ENCODE measurements around the gene FAS. TPM values are rescaled to one million over a fixed set of nuclear protein-coding genes. Genes with fewer than 3 reads are reported as not detected.

The FAS gene
- total RNA-seq, 4 donors from 2014 or later, result 9.4 to 34.1 (median 17.4) TPM

- no peak for DNase-seq
- WGBS, 2 donors, result 66 to 72% methylated on average over 4 of the region's 4 CpGs
- intact Hi-C loops (cut with DNase I), result loop anchor here (10.0 kb wide), 1 partner anchor 146 kb away; no protein-coding TSS in a partner anchor
- H3K4me3 ChIP-seq (replicated peaks in 1 of 3), result no peak overlapping the region
- no peaks in the 10 kb centered on the region for H3K36me3 ChIP-seq
- no peaks in the 10 kb centered on the region for H3K27me3 ChIP-seq
- no peaks in the 10 kb centered on the region for H3K4me1 ChIP-seq
- no peak for TF ChIP-seq CTCF (IDR thresholded peaks at IDR 0.05)
- TF ChIP-seq POLR2A (IDR thresholded peaks at IDR 0.05), result no peak
- peak overlapping the region in 2 of 3 donors; percentile 7 to 55 for H3K27ac ChIP-seq
- H3K9me3 ChIP-seq, result no peaks in the 10 kb centered on the region
Observed at GRCh38 chr10:88980800-88981199, 9.8 kb upstream of the FAS start.

- intact Hi-C loops (cut with DNase I), result loop anchor here (10.0 kb wide), 1 partner anchor 147 kb away; no protein-coding TSS in a partner anchor
- Histone ChIP-seq H3K4me3 (replicated peaks in 1 of 3) (no peak overlapping the region), H3K4me1 (no peaks in the 10 kb centered on the region), H3K27ac (peak overlapping the region in 2 of 3 donors; percentile 12 to 55), H3K9me3 (no peaks in the 10 kb centered on the region), H3K36me3 (no peaks in the 10 kb centered on the region), H3K27me3 (no peaks in the 10 kb centered on the region)
- DNase-seq, result no peak
- TF ChIP-seq POLR2A (IDR thresholded peaks at IDR 0.05) (no peak), CTCF (IDR thresholded peaks at IDR 0.05) (no peak)
- 84% methylated on average over 5 of the region's 5 CpGs for WGBS, 2 donors
Observed at GRCh38 chr10:88981435-88981834, 9.2 kb upstream of the FAS start.

- no peaks in the 10 kb centered on the region for H3K4me1 ChIP-seq
- H3K4me3 ChIP-seq (replicated peaks in 1 of 3), result no peak overlapping the region
- DNase-seq, result no peak
- peak overlapping the region in 2 of 3 donors; percentile 12 to 26 for H3K27ac ChIP-seq
- H3K27me3 ChIP-seq, result no peaks in the 10 kb centered on the region
- WGBS, 2 donors, result 82 to 85% methylated on average over 2 of the region's 2 CpGs
- no peaks in the 10 kb centered on the region for H3K36me3 ChIP-seq
- no peaks in the 10 kb centered on the region for H3K9me3 ChIP-seq
- intact Hi-C loops (cut with DNase I), result loop anchor here (10.0 kb wide), 1 partner anchor 148 kb away; no protein-coding TSS in a partner anchor
- TF ChIP-seq POLR2A (IDR thresholded peaks at IDR 0.05) (no peak), CTCF (IDR thresholded peaks at IDR 0.05) (no peak)
Observed at GRCh38 chr10:88982366-88982765, 8.2 kb upstream of the FAS start.

- WGBS, 2 donors, result 79 to 84% methylated on average over 2 of the region's 2 CpGs
- no peak overlapping the region for H3K4me3 ChIP-seq (replicated peaks in 1 of 3)
- H3K27ac ChIP-seq, result no peak overlapping the region
- intact Hi-C loops (cut with DNase I), result loop anchor here (10.0 kb wide), 1 partner anchor 148 kb away; no protein-coding TSS in a partner anchor
- no peaks in the 10 kb centered on the region for H3K36me3 ChIP-seq
- no peaks in the 10 kb centered on the region for H3K4me1 ChIP-seq
- no peak for DNase-seq
- TF ChIP-seq CTCF (IDR thresholded peaks at IDR 0.05), result no peak
- no peak for TF ChIP-seq POLR2A (IDR thresholded peaks at IDR 0.05)
- H3K9me3 ChIP-seq, result no peaks in the 10 kb centered on the region
- no peaks in the 10 kb centered on the region for H3K27me3 ChIP-seq
Observed at GRCh38 chr10:88983206-88983605, 7.4 kb upstream of the FAS start.

GRCh38 chr10:88983939-88984338, 6.7 kb upstream of the FAS start:
- no peak for TF ChIP-seq POLR2A (IDR thresholded peaks at IDR 0.05)
- TF ChIP-seq CTCF (IDR thresholded peaks at IDR 0.05), result no peak

More at GRCh38 chr10:88983939-88984338, 6.7 kb upstream of the FAS start:
- DNase-seq, result no peak
- WGBS, 2 donors, result 49 to 55% methylated on average over 1 of the region's 1 CpG
- intact Hi-C loops (cut with DNase I), result loop anchor here (10.0 kb wide), 1 partner anchor 149 kb away; no protein-coding TSS in a partner anchor
- Histone ChIP-seq H3K4me1 (no peaks in the 10 kb centered on the region), H3K36me3 (no peaks in the 10 kb centered on the region), H3K4me3 (replicated peaks in 1 of 3) (no peak overlapping the region), H3K9me3 (no peaks in the 10 kb centered on the region), H3K27ac (no peak overlapping the region), H3K27me3 (no peaks in the 10 kb centered on the region)

Data from thyroid gland (tissue), 4 donors.